Endothelial cell of umbilical vein (primary cell): ENCODE measurements around the gene CDC45. TPM values are rescaled to one million over a fixed set of nuclear protein-coding genes. Genes with fewer than 3 reads are reported as not detected.
"Not testable (repeated sequence)": the region's sequence is repeated elsewhere in the genome, so short reads cannot be mapped to it uniquely, and the experiment has no call there.

Experiments used
- BruUV-seq: library from RNA; stranded (reverse); fragments of 400-500 nt; replicated peaks from 2 replicates; lab custom pipeline; 2021; lab: Mats Ljungman, UMichigan
- CTCF ChIA-PET: fragments of 300-600, 350-600 bp; sonication (Branson Sonifier 250); formaldehyde crosslinking; loops from one replicate; lab custom pipeline; 2021; ENCODE audit warnings: antibody characterized with exemption, inconsistent platforms; lab: Charles Lee
- POLR2A ChIA-PET: fragments of 300-600, 350-600 bp; sonication (Branson Sonifier 250); formaldehyde crosslinking; loops from one replicate; lab custom pipeline; 2021; ENCODE audit warnings: antibody characterized with exemption, inconsistent platforms; lab: Charles Lee
- DNase-seq: peaks from one replicate; pipeline ENCODE4 v3.0.0-alpha.2; 2011; ENCODE audit warnings: low read depth, low spot score
- FAIRE-seq: peaks from 2 replicates; lab custom pipeline; 2011; peaks lifted over from hg19 to GRCh38; lab: Jason Lieb, UNC
- H2AFZ ChIP-seq: 2 replicates; pipeline ENCODE4 v1.6.0; 2012; ENCODE audit warnings: low read depth, low read length, control low read depth, inconsistent platforms
- H3K27ac ChIP-seq: 2 replicates; pipeline ENCODE4 v1.5.1; 2011; ENCODE audit warnings: low read depth, mild to moderate bottlenecking, control low read depth, low read length, moderate library complexity; ENCODE audit not compliant: insufficient read depth
- H3K27me3 ChIP-seq, 2 experiments: 2 replicates each; pipeline versions ENCODE4 v1.6.0 to v1.6.1; 2011; ENCODE audit warnings: low read length in 2 of 2, mixed read lengths in 1 of 2; ENCODE audit not compliant: control insufficient read depth in 2 of 2, insufficient read depth in 2 of 2
- H3K36me3 ChIP-seq, 2 experiments: 2 replicates in 1 of 2; 3 replicates in 1 of 2; pipeline ENCODE4 v1.5.1; 2011; ENCODE audit warnings: low read length in 2 of 2, mild to moderate bottlenecking in 1 of 2, moderate library complexity in 1 of 2; ENCODE audit not compliant: control insufficient read depth in 2 of 2, insufficient read depth in 2 of 2; ENCODE audit errors: extremely low read depth in 1 of 2
- H3K4me1 ChIP-seq: 3 replicates; pipeline ENCODE4 v1.5.1; 2011; ENCODE audit warnings: mild to moderate bottlenecking, low read length; ENCODE audit not compliant: control insufficient read depth, insufficient read depth; ENCODE audit errors: extremely low read depth
- H3K4me2 ChIP-seq: 2 replicates; pipeline ENCODE4 v1.6.1; 2011; ENCODE audit warnings: low read length, control low read depth, mixed read lengths; ENCODE audit not compliant: insufficient read depth
- H3K4me3 ChIP-seq, 3 experiments: fragments of 200-600 bp in 1 of 3; sonication (generic), shearing (Covaris generic) in 1 of 3; replicated peaks in 1 of 3; 2 replicates each; pipeline ENCODE4 v1.5.1; 2011 to 2016; ENCODE audit warnings: control low read depth in 3 of 3, low read length in 3 of 3, mild to moderate bottlenecking in 2 of 3, inconsistent platforms in 1 of 3, low read depth in 1 of 3, moderate library complexity in 1 of 3; ENCODE audit not compliant: insufficient read depth in 1 of 3
- H3K79me2 ChIP-seq: 2 replicates; pipeline ENCODE4 v1.6.0; 2012; ENCODE audit warnings: low read length, inconsistent platforms; ENCODE audit not compliant: control insufficient read depth, insufficient read depth
- H3K9ac ChIP-seq: replicated peaks from 2 replicates; pipeline ENCODE3; 2011; ENCODE audit warnings: low read length, control low read depth; ENCODE audit not compliant: insufficient read depth; ENCODE audit errors: extremely low read depth
- H3K9me1 ChIP-seq: replicated peaks from 3 replicates; pipeline ENCODE4 v1.6.0; 2011; ENCODE audit warnings: mild to moderate bottlenecking, low read length; ENCODE audit not compliant: control insufficient read depth, insufficient read depth; ENCODE audit errors: extremely low read depth
- H3K9me3 ChIP-seq: replicated peaks from 2 replicates; pipeline ENCODE4 v1.5.1; 2012; ENCODE audit warnings: low read length, inconsistent platforms; ENCODE audit not compliant: control insufficient read depth, insufficient read depth
- H4K20me1 ChIP-seq: replicated peaks from 2 replicates; pipeline ENCODE3; 2011; ENCODE audit warnings: mild to moderate bottlenecking, low read length; ENCODE audit not compliant: control insufficient read depth, insufficient read depth; ENCODE audit errors: extremely low read depth
- EZH2 ChIP-seq: IDR thresholded peaks from 2 replicates; pipeline ENCODE4 v1.6.1; 2012; ENCODE audit warnings: borderline replicate concordance, low read depth, mild to moderate bottlenecking, moderate library complexity, low read length, inconsistent platforms; ENCODE audit not compliant: severe bottlenecking
- FOS ChIP-seq: IDR thresholded peaks from 2 replicates; pipeline ENCODE4 v1.6.1; 2011; ENCODE audit warnings: mild to moderate bottlenecking, low read length, moderate library complexity, borderline replicate concordance; ENCODE audit not compliant: insufficient read depth
- GATA2 ChIP-seq: IDR thresholded peaks from 2 replicates; pipeline ENCODE4 v1.7.0; 2011; ENCODE audit warnings: low read depth, mild to moderate bottlenecking, moderate library complexity, mixed read lengths, low read length; ENCODE audit not compliant: insufficient read length, insufficient read depth
- JUN ChIP-seq: IDR thresholded peaks from 2 replicates; pipeline ENCODE4 v1.6.1; 2011; ENCODE audit warnings: borderline replicate concordance, low read depth; ENCODE audit not compliant: insufficient read length, insufficient read depth
- MYC ChIP-seq: IDR thresholded peaks from one replicate; pipeline ENCODE4 v1.6.1; 2011; ENCODE audit warnings: mild to moderate bottlenecking, low read depth, low read length
- POLR2A ChIP-seq: IDR thresholded peaks from 2 replicates; pipeline ENCODE4 v1.6.1; 2012; ENCODE audit warnings: low read depth, mild to moderate bottlenecking, control low read depth, low read length
- POLR2AphosphoS5 ChIP-seq: IDR thresholded peaks from 2 replicates; pipeline ENCODE4 v1.6.1; 2012; ENCODE audit warnings: low read depth, mild to moderate bottlenecking, control low read depth, low read length, moderate library complexity; ENCODE audit not compliant: insufficient read depth
- dilution Hi-C: fragments of 300-500 bp; cut with MboI; formaldehyde crosslinking; loops from one replicate; pipeline ENCODE4 v1.15.0; 2019; ENCODE audit warnings: low sequenced_read_pairs; ENCODE audit not compliant: extremely low pct_ligation_motif_present
- intact Hi-C: fragments of 100-400 bp; cut with micrococcal nuclease; formaldehyde crosslinking; loops from one replicate; pipeline ENCODE4 v1.10.0; 2022
- polyA plus RNA-seq, 4 experiments: library from polyadenylated mRNA; depleted of rRNA in 3 of 4; stranded (reverse) in 3 of 4; unstranded in 1 of 4; fragments of >200 nt; gene quantifications; 2 replicates each; pipeline versions ENCODE4 v1.2.1 to v1.2.3, GENCODE V29; 2011 to 2012; ENCODE audit warnings: missing spikeins in 1 of 4
- total RNA-seq: library from RNA; stranded (reverse); gene quantifications from 2 replicates; pipeline ENCODE4 v1.2.3, GENCODE V29; 2021
- TF ChIP-seq, protein P1 (sequence below), 2 donors: IDR thresholded peaks; 1 replicate in 1 of 2; 2 replicates in 1 of 2; pipeline ENCODE4 v1.5.1; 2011; ENCODE audit warnings: low read length in 2 of 2, mild to moderate bottlenecking in 2 of 2, moderate library complexity in 2 of 2, control low read depth in 1 of 2, inconsistent platforms in 1 of 2, low read depth in 1 of 2; ENCODE audit not compliant: insufficient read depth in 1 of 2; ENCODE audit errors: extremely low read depth in 1 of 2
- TF ChIP-seq, protein P2 (sequence below): IDR thresholded peaks from 2 replicates; pipeline ENCODE4 v1.6.1; 2011; ENCODE audit not compliant: insufficient read depth, insufficient read length

CDC45 gene
- total and polyA plus RNA-seq, 2 donors (not counting 3 experiments of a cell fraction or from before 2014, with no cell fraction given): 36.6 to 40.6 TPM

DNA sequence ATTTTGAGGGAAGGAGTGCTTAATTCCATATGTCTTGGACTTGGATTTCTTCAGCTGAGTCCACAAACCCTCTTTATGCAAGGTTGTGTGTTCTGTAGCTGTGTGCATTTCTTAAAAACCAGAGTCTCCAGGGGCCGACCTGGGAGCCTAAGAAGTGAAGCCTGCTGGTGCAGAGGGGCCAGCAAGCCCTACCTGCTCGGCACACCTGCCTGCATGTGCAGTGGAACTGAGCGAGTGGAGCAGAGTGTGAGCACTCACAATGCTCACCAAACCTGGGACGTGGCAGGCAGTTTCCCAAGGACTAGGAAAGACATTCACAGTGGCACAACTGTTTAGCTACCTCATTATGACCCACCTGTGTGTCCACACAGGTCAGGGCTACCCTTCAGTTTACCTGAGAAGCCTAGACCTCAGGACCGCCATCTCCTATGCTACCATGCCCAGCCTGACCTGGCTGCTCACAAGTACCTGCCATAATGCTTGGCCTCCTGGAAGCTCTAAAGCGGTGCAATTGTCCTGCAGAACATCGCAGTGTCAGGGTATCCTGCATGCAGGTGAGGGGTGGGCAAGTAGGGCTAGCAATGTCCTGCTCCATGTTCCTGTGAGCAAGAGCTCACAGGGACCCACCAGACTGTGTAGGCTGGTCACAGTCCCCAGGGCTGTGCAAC is 36.0 kb upstream of the CDC45 start:
- H3K27me3 ChIP-seq: no peaks in the 10 kb centered on the region
- no peak overlapping the region for H3K4me2 ChIP-seq
- H2AFZ ChIP-seq: no peak overlapping the region
- peaks cover 0 to 12% of the 10 kb centered on the region in 2 experiments for H3K36me3 ChIP-seq
- dilution Hi-C loops (no loop called here), intact Hi-C loops (no loop called here)
- H3K9ac ChIP-seq: no peak overlapping the region
- no peaks in the 10 kb centered on the region for H3K9me3 ChIP-seq
- ChIA-PET POLR2A (interaction anchor here (1.8 kb wide), 1 partner anchor 12 kb away, joined by 6 read pairs; the partner anchor contains the start of genes HIRA and MRPL40), CTCF (interaction anchor here (1.6 to 1.7 kb wide), 2 partner anchors 12 to 34 kb away, joined by 4 read pairs; partner anchors contain the start of genes HIRA and MRPL40)
- FAIRE-seq (no peak), DNase-seq (no peak)
- no peak for TF ChIP-seq JUN
- TF ChIP-seq, protein P1, sequence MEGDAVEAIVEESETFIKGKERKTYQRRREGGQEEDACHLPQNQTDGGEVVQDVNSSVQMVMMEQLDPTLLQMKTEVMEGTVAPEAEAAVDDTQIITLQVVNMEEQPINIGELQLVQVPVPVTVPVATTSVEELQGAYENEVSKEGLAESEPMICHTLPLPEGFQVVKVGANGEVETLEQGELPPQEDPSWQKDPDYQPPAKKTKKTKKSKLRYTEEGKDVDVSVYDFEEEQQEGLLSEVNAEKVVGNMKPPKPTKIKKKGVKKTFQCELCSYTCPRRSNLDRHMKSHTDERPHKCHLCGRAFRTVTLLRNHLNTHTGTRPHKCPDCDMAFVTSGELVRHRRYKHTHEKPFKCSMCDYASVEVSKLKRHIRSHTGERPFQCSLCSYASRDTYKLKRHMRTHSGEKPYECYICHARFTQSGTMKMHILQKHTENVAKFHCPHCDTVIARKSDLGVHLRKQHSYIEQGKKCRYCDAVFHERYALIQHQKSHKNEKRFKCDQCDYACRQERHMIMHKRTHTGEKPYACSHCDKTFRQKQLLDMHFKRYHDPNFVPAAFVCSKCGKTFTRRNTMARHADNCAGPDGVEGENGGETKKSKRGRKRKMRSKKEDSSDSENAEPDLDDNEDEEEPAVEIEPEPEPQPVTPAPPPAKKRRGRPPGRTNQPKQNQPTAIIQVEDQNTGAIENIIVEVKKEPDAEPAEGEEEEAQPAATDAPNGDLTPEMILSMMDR (IDR thresholded peaks at IDR 0.05; ENCODE audit: extremely low read depth in 1 of 2, insufficient read depth in 1 of 2, low read depth in 1 of 2, low read length in 2 of 2): no peak
- TF ChIP-seq FOS: no peak
- no peak for TF ChIP-seq POLR2A
- TF ChIP-seq, protein P2, sequence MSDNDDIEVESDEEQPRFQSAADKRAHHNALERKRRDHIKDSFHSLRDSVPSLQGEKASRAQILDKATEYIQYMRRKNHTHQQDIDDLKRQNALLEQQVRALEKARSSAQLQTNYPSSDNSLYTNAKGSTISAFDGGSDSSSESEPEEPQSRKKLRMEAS: no peak
- no peak for TF ChIP-seq POLR2AphosphoS5
- no peak for TF ChIP-seq GATA2
- no peak for TF ChIP-seq MYC
- TF ChIP-seq EZH2: no peak
- peaks cover 56% of the 10 kb centered on the region for H3K79me2 ChIP-seq
- no TSS peak for BruUV-seq
- no peaks in the 10 kb centered on the region for H4K20me1 ChIP-seq
- H3K9me1 ChIP-seq: no peaks in the 10 kb centered on the region
- H3K4me1 ChIP-seq: peaks cover 11% of the 10 kb centered on the region
- H3K4me3 ChIP-seq: no peak overlapping the region
- H3K27ac ChIP-seq: no peak overlapping the region

DNA sequence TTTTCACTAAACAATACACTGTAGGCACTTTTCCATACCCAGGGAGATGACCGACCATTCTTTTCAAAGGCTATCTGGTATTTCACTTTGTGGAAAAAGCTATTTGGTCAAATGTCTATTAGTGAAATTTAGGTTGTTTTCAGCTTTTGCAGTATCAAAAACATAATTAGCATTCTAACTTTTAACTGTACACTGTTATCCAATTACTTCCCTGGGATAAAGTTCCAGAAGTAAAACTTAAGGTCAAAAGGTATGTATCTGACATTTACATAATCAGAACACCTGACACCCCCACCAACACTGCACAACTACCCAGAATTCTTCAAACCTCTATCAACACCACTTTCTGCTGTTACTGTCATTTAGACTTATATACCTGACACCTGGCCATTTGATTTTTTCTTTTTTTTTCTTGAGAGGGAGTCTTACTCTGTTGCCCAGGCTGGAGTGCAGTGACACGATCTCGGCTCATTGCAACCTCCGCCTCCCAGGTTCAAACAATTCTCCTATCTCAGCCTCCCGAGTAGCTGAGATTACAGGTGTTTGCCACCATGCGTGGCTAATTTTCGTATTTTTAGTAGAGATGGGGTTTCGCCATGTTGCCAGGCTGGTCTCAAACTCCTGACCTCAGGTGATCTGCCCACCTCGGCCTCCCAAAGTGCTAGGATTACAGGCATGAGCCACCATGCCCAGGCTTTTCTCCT is 34.3 kb upstream of the CDC45 start:
- H3K4me1 ChIP-seq: peaks cover 11% of the 10 kb centered on the region
- H3K27me3 ChIP-seq, BruUV-seq, H4K20me1 ChIP-seq, H3K27ac ChIP-seq, H3K9me3 ChIP-seq, H3K4me3 ChIP-seq, H3K9ac ChIP-seq, H3K9me1 ChIP-seq, H2AFZ ChIP-seq, dilution Hi-C loops: not testable (repeated sequence)
- DNase-seq (peak; percentile 14), FAIRE-seq (peak; percentile 60)
- CTCF ChIA-PET: interaction anchor here (1.5 to 1.6 kb wide), 2 partner anchors 13 to 184 kb away, joined by 4 to 7 read pairs; partner anchors contain the start of genes HIRA and MRPL40
- peak overlapping the region; percentile 44 for H3K4me2 ChIP-seq
- peaks cover 0 to 16% of the 10 kb centered on the region in 2 experiments for H3K36me3 ChIP-seq
- peaks cover 53% of the 10 kb centered on the region for H3K79me2 ChIP-seq
- intact Hi-C loops: loop anchor here (5.0 kb wide), 1 partner anchor 268 kb away; the partner anchor contains the start of gene SLC25A1
- POLR2A ChIA-PET: interaction anchor here (1.8 kb wide), 1 partner anchor 13 kb away, joined by 6 read pairs; the partner anchor contains the start of genes HIRA and MRPL40
